NCI-H1417 (cell line): ENCODE data around the gene FGF18.
A peak's percentile ranks its signal among the peaks of the same experiment; 100 is the strongest.
"Not testable (repeated sequence)": the region's sequence is repeated elsewhere in the genome, so short reads cannot be mapped to it uniquely, and the experiment has no call there.

ENCODE experiments used
- DNase-seq, 3 experiments: peaks; one replicate each; lab custom pipeline; 2025; lab: John Stamatoyannopoulos, UW

The FGF18 gene

DNA sequence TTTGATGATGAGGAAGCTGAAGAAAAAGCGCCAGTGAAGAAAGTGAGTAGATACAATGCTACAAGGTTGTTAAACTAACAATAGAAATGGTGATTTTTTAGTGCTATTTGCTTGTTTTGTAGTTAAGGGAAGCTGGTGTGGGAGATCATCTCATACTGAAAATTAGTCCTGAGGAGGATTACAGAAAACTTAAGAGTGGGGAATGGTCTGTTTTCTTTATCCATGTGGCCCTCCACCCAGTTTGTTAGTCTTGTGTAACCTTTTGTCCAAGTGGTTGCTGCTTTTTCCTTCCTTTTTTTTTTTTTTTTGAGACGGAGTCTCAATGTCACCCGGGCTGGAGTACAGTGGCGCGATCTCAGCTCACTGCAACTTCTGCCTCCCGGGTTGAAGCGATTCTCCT, 19.3 kb upstream of the FGF18 start:
- DNase-seq: no peak

DNA sequence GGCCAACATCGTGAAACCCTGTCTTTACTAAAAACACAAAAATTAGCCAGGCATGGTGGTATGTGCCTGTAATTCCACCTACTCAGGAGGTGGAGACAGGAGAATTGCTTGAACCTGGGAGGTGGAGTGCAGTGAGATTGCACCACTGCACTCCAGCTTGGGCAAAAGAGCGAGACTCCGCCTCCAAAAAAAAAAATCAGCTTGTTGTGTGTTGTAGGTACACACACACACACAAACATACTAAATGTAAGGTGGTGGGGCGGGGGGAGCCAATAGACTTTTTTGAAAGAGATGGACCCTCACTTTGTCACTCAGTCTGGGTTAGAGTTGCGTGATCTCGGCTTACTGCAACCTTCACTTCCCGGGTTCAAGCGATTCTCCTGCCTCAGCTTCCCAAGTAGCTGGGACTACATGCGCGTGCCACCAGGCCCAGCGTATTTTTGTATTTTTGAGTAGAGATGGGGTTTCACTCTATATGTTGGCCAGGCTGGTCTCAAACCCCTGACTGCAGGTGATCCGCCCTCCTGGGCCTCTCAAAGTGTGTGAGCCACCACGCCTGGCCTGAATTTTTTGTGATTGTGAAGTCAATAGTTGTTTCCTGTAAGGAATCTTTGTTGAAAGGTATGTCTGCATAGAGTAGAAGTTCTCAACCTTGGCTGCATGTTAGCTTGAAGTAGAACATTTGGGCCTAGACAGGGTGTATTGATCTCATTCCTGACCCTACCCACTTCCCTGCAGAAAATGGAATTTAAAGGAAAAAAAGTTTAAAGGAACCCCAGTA, 18.1 kb upstream of the FGF18 start:
- no peak for DNase-seq

DNA sequence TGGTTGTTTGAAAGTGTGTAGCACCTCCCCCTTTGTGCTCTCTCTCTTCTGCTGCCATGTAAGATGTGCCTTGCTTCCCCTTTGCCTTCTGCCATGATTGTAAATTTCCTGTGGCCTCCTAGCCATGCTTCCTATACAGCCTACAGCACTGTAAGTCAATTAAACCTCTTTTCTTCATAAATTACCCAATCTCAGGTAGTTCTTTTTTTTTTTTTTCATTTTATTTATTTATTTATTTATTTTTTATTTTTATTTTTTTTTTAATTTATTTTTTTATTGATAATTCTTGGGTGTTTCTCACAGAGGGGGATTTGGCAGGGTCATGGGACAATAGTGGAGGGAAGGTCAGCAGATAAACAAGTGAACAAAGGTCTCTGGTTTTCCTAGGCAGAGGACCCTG, 16.7 kb upstream of the FGF18 start:
- DNase-seq: not testable (repeated sequence)

DNA sequence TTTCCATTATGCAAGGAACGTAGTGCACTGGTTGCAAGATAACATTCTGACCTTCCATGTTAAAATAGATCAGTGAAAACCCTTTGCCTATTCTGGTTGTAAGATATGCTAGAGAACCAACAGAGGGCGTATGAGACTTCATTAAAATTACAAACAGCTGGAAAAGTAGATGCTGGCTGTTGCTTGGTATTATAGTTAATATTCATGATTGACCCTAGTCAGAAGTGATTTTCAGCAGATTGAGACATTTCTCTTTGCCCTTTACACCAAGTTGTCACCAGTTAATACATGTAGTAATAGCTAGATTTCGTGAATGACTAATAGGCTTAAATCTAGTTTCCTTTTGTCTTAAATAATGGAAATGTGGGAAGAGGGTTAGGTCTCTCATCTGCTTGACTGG, 13.8 kb upstream of the FGF18 start:
- peak in 1 of 3 experiments; percentile 4 for DNase-seq

DNA sequence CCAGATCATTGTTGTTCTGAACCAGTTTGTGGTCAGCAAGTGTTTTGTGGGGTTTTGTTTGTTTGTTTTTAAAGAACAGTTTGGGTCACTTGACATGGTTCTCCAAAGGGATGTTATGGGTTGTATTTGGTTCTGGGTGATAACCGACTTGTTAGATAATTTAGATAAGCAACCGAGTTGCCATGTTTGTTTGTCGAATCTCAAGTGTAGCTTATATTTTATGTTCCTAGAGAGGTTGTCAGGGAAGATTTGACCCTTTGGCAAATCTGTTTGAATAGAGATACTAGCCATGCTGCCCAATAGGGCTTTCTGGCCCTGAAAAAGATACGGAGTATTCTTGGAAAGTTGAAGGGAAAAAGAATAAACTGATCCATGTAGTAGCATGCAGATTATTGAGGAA, 12.2 kb upstream of the FGF18 start:
- DNase-seq: no peak

DNA sequence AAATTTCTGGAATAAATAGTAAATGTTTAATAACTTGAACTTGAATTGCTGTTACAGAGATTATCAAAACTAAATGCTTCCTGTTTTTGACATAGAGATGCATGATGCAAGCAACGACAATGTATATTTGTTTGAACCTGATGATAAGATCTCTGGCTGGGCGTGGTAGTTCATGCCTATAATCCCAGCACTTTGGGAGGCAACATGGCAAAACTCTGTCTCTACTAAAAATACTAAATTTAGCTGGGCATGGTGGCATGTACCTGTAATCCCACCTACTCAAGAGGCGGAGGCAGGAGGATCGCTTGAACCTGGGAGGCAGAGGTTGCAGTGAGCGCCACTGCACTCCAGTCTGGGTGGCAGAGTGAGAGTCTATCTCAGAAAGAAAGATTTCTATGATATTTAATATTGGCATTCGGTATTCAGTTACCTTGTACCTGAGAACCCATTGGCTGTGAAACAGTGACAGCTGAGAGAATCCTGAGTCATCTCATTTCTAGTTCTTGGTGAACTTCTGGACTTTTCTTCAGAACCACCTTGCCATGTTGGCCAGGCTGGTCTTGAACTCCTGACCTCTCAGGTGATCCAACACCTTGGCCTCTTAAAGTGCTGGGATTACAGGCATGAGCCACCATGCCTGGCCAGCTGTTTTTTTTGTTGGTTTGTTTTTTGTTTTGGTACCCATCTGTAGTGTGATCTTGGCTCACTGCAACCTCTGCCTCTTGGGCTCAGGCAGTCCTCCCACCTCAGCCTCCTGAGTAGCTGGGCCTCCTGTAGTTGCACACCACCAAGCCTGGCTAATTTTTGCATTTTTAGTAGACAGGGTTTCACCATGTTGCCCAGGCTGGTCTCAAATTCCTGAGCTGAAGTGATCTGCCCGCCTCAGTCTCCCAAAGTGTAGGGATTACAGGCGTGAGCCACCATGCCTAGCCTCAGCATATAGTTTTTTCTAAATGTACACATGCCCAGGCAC, 10.0 kb upstream of the FGF18 start:
- DNase-seq: no peak

DNA sequence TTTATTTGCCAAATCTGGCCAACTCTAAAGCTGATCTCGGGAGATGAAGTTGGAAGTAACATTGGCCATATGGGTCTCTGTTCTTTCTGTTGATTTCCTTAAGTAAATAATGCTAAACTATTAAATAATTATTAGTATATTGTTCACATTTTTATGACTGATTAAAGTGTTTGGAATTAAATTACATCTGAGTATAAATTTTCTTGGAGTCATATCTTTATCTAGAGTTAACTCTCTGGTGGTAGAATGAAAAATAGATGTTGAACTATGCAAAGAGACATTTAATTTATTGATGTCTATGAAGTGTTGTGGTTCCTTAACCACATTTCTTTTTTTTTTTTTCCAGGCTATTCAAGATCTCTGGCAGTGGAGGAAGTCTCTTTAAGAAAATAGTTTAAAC, 9.3 kb upstream of the FGF18 start:
- no peak for DNase-seq

DNA sequence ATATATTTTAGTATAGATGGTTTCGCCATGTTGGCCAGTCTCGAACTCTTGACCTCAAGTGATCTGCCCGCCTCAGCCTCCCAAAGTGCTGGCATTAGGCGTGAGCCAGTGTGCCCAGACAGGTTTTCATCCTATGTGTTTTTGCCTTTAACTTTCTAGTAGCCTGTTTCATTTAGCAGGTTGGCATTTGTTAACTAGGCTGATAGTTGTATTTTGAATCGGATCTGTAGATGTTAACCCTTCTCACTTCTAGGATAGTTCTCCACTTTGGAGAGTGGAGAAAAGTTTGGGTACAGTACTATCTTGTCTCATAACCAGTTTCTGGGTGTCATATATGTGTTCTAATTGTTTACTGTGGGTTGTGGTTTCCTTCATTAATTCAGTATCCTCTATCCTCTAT, 7.3 kb upstream of the FGF18 start:
- DNase-seq: no peak

DNA sequence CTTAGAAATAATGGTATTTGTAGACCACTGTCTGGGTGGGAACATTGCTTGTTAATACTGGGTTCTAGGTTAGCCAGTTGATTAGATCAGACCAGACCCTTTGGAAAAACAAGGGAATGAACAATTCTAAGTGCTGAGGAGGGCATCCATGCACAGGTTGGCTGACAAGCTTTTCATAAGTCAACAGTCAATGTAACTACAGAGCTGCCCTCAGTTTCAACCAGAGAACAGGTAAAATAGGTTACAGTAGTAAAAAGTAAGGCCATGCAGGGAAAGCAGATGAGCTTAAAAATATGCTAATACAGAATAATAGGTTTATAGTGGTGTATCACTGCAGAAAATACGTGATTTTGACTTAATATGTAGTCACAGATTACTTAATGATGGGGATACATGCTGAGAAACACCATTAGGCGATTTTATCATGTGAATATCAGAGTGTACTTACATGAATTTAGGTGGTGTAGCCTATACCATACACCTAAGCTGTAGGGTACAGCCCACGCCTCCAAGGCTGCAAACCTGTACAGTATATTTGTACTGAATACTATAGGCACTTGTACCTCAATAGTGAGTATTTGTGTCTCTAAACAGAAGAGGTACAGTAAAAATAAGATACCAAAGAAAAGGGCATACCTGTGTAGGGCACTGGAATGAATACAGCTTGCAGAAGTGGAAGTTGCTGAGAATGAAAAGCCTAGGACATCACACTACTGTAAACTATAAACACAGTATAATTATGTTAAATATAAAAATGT, 6.1 kb upstream of the FGF18 start:
- DNase-seq: no peak

DNA sequence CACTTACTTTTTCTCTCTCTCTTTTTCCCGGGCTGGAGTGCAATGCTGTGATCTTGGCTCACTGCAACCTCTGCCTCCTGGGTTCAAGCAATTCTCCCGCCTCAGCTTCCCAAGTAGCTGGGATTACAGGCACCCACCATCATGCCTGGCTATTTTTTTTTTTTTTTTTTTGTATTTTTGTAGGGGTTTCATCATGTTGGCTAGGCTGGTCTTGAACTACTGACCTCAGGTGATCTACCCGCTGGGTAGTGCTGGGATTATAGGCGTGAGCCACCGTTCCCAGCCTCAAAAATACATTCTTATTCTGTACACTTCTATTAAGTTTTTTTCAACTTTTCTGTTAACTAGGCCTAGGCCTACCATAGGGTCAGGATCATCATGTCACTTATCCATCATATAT, 5.5 kb upstream of the FGF18 start:
- not testable (repeated sequence) for DNase-seq

DNA sequence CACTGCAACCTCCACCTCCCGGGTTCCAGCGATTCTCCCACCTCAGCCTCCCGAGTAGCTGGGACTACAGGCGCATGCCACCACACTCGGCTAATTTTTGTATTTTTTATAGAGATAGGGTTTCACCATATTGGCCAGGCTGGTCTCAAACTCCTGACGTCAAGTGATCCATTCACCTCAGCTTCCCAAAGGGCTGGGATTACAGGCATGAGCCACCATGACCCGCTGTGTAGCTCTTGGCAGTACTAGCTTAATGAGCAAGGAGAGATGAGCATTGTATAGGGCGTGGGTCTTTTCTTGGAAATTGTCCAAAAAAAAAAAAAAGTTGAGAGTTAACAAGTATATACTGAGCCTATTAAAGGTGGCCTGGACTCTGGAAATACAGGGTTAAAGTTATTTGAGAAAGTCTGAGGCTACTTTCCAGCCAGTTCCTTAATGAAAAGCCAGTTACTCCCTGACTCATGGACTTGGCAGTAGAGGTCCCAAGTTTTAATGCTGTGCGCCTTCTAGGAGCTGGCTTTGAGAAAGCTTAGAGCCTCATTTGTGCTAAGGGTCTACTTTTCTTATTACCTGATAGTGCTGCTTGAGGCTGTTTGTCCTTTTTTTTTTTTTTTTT, 4.2 kb upstream of the FGF18 start:
- peak in 1 of 3 experiments; percentile 19 for DNase-seq

DNA sequence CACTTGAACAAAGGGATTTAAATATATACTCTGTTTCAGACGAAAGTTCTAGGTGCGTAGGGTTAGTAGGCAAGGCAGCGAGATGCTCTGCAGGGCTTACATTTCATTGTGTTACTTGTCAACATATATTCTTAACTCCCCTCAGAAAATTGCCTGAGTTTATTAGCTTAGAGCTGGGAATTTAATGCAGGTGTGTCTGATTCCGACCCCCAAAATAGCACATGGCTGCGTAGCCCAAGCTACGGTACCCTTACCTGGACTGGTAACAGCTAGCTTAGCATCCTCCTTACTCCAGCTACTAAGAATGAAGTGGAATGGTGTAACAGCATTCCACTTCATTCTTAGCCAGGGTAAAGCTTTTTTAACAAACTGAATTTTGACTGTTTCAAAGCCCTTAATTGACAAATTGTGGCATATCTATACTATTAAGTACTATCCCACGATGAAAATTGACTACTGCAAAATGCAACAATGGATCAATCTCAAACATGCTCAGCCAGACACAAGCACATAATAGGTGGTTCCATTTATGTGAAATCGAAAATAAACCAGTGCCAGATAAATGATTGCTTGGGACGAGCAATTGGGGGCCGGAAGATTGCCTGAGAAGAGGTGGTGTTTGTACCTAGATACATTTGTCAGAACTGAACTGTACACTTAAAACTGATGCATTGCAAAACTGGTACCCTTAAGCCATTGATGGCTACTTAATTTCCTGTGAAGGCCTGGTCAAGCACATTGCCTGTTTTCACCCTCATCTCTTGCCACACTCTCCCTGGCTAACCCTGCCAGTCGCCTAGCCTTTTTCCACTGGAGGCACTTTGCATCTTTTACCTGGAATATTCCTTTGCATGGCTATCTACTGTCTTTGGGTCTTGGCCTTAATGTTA, 3.0 kb upstream of the FGF18 start:
- DNase-seq: no peak

DNA sequence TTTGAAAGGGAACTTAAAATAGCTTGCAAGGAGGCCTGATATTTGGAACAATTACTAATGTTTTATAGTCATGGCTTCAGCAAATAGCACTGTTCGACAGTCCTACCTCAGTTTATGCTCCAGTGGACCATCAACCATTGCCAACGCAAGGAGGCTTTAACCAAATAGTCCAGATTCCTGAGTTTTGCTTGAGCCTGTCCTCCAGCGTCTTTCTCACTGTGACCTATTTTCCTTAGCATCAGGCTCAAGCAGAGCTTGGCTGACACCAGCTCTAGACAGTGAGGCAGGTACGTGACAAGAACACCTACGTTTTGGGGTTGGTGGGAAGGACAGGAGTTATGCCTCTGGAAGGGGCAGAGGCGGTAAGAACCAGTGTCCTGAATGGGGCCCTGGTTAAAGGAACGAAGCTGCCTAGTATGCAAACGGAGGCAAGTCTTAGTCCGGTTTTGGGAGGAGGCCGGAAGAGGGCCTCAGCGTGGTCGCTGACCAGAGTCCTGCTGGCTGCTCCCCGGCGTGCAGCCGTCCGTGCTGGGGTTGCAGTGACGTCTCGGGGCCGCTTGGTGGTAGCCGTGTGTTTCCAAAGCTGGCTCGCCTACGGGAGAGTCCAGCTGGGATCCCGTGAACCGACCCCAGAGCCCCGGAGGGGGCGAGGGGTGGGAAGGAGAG, 998 bp upstream of the FGF18 start:
- DNase-seq: peak; percentile 30 to 70 (median 68)

DNA sequence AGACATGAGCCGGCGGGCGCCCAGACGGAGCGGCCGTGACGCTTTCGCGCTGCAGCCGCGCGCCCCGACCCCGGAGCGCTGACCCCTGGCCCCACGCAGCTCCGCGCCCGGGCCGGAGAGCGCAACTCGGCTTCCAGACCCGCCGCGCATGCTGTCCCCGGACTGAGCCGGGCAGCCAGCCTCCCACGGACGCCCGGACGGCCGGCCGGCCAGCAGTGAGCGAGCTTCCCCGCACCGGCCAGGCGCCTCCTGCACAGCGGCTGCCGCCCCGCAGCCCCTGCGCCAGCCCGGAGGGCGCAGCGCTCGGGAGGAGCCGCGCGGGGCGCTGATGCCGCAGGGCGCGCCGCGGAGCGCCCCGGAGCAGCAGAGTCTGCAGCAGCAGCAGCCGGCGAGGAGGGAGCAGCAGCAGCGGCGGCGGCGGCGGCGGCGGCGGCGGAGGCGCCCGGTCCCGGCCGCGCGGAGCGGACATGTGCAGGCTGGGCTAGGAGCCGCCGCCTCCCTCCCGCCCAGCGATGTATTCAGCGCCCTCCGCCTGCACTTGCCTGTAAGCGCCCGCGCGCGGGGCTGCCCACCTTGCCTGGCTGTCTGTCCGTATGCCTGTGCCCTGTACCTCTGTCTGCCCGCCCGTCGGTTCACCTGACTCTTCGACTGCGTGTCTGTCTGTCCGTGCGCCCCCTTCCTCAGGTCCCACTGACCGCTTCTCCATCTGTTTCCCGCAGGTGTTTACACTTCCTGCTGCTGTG, 412 bp downstream of the FGF18 start:
- DNase-seq: no peak

DNA sequence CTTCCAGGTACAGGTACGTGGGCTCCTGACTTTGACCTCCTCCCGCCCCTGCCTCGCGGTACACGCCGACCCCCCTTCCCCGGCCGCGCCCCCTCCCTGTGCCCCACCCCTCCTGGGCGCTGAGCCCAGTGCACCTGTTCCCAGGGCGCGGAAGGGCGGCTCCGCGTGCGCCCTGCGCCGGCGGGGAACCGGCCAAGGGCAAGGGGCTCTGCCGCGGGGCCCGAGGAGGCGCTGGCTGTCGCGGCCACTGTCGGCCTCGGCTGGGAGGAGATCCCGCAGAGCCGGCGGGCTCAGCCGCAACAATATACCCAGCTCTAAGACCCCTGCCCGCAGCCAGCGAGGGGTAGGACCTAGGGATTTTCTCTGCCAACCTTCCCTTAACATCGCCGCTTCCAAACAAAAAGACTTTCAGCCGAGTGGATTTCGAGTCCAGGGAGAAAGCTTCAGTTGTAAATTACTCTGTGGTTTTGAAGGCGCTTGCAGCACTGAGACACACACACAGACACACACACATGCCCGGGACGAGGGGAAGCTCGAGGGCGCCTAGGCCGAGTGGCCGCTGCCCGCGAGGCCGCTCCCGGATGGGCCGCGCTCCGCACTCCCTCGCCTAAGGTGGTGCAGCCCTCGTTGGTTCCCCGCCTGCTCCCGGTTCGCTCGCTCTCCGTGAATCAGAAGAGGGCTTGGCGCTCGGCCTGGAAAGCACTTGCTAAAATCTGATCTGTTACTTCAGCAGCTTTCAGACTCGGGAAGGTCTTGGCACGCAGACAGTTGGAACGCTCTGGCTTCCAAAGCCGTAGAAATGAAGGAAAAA, 1.2 kb downstream of the FGF18 start:
- no peak for DNase-seq

DNA sequence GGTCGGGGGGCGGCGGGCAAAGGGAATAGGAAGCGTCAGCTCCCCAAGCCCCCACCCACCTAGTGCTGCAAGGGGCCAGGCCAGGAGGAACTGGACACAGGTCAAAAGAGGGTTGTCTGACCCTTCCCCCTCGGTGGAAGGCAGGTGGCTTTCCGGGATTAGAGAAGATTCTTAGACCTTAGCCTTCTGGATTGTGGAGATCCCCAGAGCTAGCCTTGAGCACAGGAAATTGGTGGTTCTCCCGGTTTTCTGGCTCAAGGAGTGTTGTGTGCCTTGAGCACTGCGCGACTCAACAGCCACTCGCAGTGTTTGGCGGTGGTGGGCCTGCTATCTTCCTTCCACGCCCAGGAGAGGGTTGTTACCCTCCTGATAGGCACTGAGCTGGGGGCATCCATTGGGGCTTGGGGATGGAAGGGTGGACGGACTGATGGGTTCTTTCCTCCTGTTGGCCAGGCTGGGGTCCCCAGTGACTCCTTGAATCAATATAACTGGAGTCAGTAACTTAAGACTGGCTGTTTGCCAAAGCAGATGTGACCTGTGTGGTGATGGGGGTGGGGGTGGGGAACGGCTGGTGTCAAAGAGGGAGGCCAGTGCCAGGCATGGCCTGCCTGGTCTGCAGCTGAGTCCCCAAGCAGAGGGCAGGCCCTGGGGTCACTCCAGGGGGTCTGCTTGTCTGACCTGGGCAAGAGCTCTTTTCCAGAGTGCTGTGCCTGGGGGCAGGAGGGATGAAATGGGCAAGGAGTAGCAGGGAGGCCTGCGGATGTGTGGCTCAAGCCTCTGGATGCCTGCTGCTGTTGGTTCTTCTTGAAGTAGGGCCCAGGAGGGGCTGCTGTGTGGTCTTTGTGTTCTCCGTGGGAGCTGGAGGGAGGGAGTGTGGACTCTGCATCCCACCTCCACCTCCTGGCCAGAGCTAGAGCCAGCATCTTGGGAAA, 2.1 kb downstream of the FGF18 start:
- peak in 1 of 3 experiments; percentile 33 for DNase-seq

DNA sequence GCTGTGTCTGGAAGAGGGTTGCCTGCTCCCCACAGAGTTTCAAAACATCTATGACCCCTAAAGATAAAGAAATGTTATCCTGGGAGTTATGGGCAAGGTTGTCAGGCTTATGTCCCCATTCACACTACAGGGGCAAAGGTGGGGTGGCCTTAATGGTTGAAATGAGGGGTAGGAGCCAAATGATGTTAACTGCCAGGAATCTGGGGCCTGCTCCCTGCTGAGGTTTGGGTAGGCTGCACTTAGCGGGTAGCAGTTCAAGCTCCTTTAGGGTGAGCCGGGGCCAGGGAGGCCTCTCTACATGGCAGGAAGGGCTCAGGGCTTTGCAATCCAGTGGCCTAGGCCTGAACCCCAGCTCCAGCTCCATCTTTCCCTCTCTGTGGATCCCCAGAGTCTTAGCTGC, 3.0 kb downstream of the FGF18 start:
- DNase-seq: no peak
